ENCODE data around the gene IGF2R.

- TF ChIP-seq CTCF (conservative IDR thresholded peaks at IDR 0.05; ENCODE audit: low read length): no peak
- no peak for TF ChIP-seq EZH2phosphoT487 (IDR thresholded peaks at IDR 0.05; ENCODE audit: borderline replicate concordance, low read depth, low read length)
Observed at GRCh38 chr6:159953091-159953601, 15.7 kb upstream of the IGF2R start.
